Measurements from ENCODE around the gene CASP9.

DNA sequence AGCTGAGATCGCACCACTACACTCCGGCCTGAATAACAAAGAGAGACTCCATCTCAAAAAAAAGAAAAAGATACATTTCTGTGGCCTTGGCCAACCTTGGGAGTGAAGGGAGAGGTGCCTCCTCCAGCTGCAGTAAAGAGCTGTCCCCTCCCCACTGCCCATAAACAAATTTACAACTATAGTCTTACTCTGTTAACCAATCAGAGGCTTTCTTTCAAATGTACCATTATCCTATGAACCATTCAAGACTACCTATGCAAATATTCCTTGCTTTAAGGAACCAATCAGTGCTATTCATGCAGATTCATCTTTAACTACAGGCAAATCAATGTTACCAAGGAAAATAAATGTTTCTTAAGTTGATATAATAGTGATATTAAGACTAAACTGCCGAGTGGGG lies 47.1 kb downstream of the CASP9 start:
- TF ChIP-seq, protein P1, sequence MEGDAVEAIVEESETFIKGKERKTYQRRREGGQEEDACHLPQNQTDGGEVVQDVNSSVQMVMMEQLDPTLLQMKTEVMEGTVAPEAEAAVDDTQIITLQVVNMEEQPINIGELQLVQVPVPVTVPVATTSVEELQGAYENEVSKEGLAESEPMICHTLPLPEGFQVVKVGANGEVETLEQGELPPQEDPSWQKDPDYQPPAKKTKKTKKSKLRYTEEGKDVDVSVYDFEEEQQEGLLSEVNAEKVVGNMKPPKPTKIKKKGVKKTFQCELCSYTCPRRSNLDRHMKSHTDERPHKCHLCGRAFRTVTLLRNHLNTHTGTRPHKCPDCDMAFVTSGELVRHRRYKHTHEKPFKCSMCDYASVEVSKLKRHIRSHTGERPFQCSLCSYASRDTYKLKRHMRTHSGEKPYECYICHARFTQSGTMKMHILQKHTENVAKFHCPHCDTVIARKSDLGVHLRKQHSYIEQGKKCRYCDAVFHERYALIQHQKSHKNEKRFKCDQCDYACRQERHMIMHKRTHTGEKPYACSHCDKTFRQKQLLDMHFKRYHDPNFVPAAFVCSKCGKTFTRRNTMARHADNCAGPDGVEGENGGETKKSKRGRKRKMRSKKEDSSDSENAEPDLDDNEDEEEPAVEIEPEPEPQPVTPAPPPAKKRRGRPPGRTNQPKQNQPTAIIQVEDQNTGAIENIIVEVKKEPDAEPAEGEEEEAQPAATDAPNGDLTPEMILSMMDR (conservative IDR thresholded peaks at IDR 0.05 in 1 of 2, IDR thresholded peaks at IDR 0.05 in 1 of 2; ENCODE audit: extremely low read depth in 1 of 2, insufficient read depth in 1 of 2, low read depth in 1 of 2, low read length in 2 of 2) = no peak
- TF ChIP-seq EZH2 (IDR thresholded peaks at IDR 0.05; ENCODE audit: borderline replicate concordance, low read length) = no peak

Data from mammary epithelial cell (primary cell).